HepG2 (cell line): ENCODE data around the gene ETV5. TPM values are rescaled to one million over a fixed set of nuclear protein-coding genes. Genes with fewer than 3 reads are reported as not detected.

Experiments used
- AHDC1 ChIP-seq: sonication (generic); formaldehyde crosslinking; IDR thresholded peaks from 2 replicates; pipeline ENCODE4 v1.5.1; 2020; ENCODE audit warnings: mild to moderate bottlenecking, missing genetic modification reagents, borderline replicate concordance
- ATF2 ChIP-seq: sonication (generic); formaldehyde crosslinking; IDR thresholded peaks from 2 replicates; pipeline ENCODE4 v1.4.0; 2020; ENCODE audit warnings: missing genetic modification reagents
- CEBPZ ChIP-seq: IDR thresholded peaks from 2 replicates; pipeline ENCODE4 v1.6.1; 2012; ENCODE audit warnings: low read length, improper control_type of control experiment
- DMTF1 ChIP-seq: sonication (generic); formaldehyde crosslinking; IDR thresholded peaks from 2 replicates; pipeline ENCODE4 v1.4.0; 2020; ENCODE audit warnings: mild to moderate bottlenecking, missing genetic modification reagents
- ETV5 ChIP-seq: IDR thresholded peaks from 2 replicates; pipeline ENCODE4 v1.6.1; 2018; ENCODE audit warnings: missing biosample characterization, missing genetic modification reagents, inconsistent platforms, borderline replicate concordance
- MED13 ChIP-seq: sonication (generic); formaldehyde crosslinking; IDR thresholded peaks from 2 replicates; pipeline ENCODE4 v1.5.0; 2020; ENCODE audit warnings: missing genetic modification reagents
- NONO ChIP-seq, 2 experiments: fragments of 450-650 bp in 1 of 2; sonication (generic) in 1 of 2; formaldehyde crosslinking in 1 of 2; IDR thresholded peaks in 1 of 2; conservative IDR thresholded peaks in 1 of 2; 2 replicates each; pipeline versions ENCODE4 v1.6.1 to v1.8.0; 2017 to 2022; ENCODE audit warnings: mild to moderate bottlenecking in 1 of 2, missing genetic modification reagents in 1 of 2, moderate library complexity in 1 of 2
- RARA ChIP-seq: IDR thresholded peaks from 2 replicates; pipeline ENCODE4 v1.6.1; 2016; ENCODE audit warnings: missing genetic modification reagents, missing compliant biosample characterization
- ZNF235 ChIP-seq: sonication (generic); formaldehyde crosslinking; IDR thresholded peaks from 2 replicates; pipeline ENCODE4 v1.8.1; 2023; ENCODE audit warnings: mild to moderate bottlenecking, missing genetic modification reagents, borderline replicate concordance
- ZNF503 ChIP-seq: sonication (generic); formaldehyde crosslinking; IDR thresholded peaks from 2 replicates; pipeline ENCODE4 v1.4.0; 2020; ENCODE audit warnings: missing genetic modification reagents
- ZNF652 ChIP-seq: IDR thresholded peaks from 2 replicates; pipeline ENCODE4 v1.6.1; 2016; ENCODE audit warnings: low read depth, borderline replicate concordance
- polyA plus RNA-seq, 8 experiments: library from polyadenylated mRNA; depleted of rRNA in 3 of 8; stranded (reverse) in 7 of 8; unstranded in 1 of 8; fragments of >200 nt; fragmentation: Illumina TruSeq in 4 of 8; extraction: Trizol in 4 of 8; gene quantifications; 2 replicates each; pipeline versions ENCODE4 v1.2.1 to v1.2.3, GENCODE V29; 2011 to 2016; ENCODE audit warnings: low read depth in 4 of 8, missing spikeins in 1 of 8, mixed read lengths in 1 of 8; ENCODE audit not compliant: insufficient read depth in 1 of 8
- total RNA-seq, 5 experiments: library from RNA; depleted of rRNA; stranded (reverse); fragments of >200 nt; fragmentation: Illumina TruSeq; extraction: Trizol; gene quantifications; 2 replicates each; pipeline ENCODE4 v1.2.3, GENCODE V29; 2016; ENCODE audit warnings: low read depth in 1 of 5

ETV5 gene
- total and polyA plus RNA-seq, 2 of the 13 experiments (the other 11 are each of a cell fraction or from before 2014, with no cell fraction given), result 52.9 to 57.2 TPM

- no peak for TF ChIP-seq CEBPZ
- TF ChIP-seq ZNF235 (CRISPR knock-in tag), result no peak
- no peak for TF ChIP-seq MED13 (CRISPR knock-in tag)
- no peak for TF ChIP-seq ZNF503
- no peak for TF ChIP-seq DMTF1 (CRISPR knock-in tag)
- TF ChIP-seq ATF2 (CRISPR knock-in tag), result no peak
- TF ChIP-seq ETV5 (CRISPR knock-in tag), result no peak
- TF ChIP-seq RARA (CRISPR knock-in tag), result peak; percentile 33
- no peak for TF ChIP-seq ZNF652
- no peak for TF ChIP-seq NONO (IDR thresholded peaks at IDR 0.05)
- TF ChIP-seq NONO (CRISPR knock-in tag; conservative IDR thresholded peaks at IDR 0.05), result no peak
- TF ChIP-seq AHDC1 (CRISPR knock-in tag), result peak; percentile 44; the same call in 1 of the 2 replicates
Observed at GRCh38 chr3:186093271-186093900, 15.5 kb downstream of the ETV5 start (continued).
